CD4-positive, alpha-beta T cell treated with Interleukin-17A for 1 hour (primary cell): Measurements from ENCODE around the gene ANGPTL7.
A peak's percentile ranks its signal among the peaks of the same experiment; 100 is the strongest.

ENCODE experiments used
- DNase-seq: peaks from one replicate; pipeline ENCODE4 v3.0.0-alpha.2; 2020

ANGPTL7 gene

DNA sequence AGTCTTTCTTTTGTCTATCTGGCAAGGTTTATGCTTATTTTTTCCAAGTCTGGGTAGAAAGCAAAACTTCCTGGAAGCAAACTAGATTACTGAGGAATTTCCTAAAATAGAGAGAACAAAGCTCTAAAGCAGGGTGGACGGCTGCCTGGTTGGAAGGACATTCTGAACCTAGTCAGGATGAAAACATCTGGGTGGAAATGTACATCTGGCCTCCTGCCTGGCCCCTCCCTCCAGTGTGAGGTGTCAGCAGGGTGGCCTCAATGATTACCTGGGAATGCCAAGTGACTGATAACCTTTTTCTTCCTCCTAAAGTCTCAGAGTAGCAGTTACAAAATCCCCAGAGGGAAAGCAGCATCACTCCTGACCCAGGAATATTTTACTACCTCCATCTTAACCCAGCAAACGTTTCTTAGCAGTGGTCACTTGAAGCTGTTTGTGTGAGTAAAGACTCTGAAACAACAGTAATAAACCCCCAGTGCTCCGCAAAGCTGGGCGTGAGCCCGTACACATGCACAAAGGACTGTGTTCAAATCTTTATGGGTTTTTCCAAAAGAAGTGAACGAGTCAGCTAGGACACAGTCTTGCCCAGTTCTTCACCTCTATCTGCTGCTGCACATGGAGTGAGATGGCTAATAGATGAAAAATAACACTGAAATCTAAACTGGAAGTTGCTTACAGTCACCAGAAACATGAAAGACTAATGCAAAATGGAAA is 18.9 kb downstream of the ANGPTL7 start:
- DNase-seq: no peak

DNA sequence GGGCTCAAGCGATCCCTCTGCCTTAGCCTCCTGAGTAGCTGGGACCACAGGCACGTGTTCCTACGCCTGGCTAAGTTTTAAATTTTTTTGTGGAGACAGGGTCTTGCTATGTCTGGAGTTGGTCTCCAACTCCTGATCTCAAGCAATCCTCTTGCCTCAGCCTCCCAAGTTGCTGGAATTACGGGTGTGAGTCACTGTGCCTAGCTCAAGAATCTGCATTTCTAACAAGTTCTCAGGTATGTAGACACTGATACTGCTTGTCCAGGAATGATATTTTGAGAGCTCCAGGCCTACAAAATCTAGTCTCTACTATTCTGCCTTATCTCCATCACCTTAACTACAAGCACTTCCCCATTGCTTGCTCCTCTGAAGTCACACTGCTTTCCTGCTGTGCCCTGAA is 22.3 kb downstream of the ANGPTL7 start:
- DNase-seq: no peak

DNA sequence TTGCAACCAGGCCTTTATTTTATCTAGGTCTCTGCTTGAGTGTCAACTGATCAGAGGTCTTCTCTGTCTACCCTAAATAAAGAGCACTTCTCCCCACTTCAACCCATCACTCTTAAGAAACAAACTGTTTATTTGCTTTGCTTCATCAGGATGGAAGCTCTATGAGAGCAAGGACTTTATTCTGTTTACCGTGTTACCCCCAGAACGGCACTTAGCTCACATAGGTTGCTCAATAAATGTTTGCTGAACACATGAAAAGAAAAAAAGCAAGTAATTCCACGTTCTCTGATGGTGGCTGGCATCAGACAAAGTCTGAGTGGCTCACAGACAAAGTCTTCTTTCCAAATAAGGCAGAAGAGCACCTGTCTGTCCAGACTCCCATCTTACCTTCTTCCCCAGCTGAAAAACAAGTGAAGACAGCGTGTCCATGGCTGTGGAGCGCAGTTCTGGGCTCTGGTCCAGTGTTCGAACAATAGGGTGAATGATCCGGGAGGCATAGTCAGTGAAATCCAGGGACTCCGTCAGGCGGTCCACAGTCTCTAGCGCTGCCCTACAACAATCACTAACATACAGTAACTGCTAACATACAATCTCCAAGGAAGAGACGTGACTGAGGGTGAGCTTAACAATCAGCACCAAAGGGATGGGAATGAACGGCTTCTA is 22.9 kb downstream of the ANGPTL7 start:
- no peak for DNase-seq

DNA sequence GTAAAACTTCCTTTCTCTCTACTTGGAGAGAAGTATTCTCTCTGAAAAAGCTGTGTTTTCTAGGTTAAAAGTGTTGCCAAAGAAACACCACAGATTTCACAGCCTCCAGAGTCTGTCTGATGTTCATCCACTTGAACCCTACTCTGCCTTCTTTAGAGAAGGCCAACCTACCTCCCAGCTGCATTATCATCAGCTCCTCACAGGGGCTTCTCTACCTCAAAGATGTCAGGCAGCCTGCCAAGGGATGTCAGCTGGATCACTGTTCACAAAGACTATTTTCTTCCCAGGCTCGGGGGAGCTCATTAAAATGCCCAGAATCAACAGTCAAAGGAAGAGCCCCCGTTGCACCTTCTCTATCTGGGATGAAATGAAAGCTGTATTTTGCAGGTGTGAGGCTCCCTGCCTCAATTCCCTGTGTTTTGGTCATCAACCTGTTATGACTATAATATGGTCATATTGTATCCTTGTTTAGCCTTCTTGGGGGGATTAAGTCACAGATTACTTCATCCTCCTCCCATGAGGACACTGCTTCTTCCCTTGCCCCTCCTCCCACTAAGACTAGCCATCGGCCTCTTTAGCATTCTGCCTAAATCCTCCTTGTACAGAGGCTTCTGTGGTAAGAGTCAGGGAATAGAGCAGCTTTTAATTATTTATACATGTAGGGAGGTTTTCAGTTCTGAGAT is 25.7 kb downstream of the ANGPTL7 start:
- DNase-seq: no peak

DNA sequence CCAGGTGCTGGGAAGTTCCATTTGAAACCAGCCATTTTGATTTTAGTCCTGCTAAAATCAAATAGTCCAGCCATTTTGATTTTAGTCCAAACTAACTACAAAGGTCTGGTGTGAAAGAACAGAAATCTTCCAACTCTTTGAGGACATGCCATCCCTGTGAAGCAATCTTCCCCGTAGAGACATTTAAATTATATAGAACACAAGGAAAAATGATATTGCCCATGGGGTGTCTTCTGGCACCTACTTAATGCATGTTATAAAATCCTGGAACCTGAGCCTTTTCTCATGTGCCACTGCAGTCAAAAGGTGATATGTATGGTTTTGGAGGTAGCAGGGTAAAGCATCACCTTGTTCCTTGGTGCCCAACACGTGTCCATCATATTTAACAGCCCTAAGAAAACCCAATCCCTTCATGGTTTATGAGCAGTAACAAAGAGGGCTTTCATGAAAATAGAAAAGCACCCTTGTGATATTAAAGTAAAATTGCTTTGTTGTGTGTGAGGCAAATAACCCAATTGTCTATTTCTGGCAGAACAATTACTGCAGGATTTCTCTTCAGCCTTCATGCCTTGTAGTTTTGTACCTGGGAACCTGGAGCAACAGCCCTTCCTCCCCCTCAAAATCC is 26.3 kb downstream of the ANGPTL7 start:
- DNase-seq: no peak

DNA sequence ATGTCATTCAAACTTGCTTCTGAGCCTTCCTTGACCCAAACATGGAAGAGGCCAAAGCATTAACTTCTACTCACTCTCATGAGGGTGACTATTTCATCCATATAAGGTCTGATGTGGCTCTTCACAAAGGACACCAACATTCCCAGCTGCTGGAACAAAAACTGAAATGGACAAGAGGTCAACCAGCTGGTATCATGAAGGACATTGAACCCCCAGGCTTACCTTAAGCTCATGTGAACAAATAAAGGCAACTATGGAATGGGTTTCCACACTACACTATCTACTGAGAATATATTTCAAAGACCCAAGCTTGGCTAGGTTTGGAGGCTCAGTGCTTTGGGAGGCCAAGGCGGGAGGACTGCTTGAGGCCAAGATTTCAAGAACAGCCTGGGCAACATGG is 26.9 kb downstream of the ANGPTL7 start:
- DNase-seq: no peak

DNA sequence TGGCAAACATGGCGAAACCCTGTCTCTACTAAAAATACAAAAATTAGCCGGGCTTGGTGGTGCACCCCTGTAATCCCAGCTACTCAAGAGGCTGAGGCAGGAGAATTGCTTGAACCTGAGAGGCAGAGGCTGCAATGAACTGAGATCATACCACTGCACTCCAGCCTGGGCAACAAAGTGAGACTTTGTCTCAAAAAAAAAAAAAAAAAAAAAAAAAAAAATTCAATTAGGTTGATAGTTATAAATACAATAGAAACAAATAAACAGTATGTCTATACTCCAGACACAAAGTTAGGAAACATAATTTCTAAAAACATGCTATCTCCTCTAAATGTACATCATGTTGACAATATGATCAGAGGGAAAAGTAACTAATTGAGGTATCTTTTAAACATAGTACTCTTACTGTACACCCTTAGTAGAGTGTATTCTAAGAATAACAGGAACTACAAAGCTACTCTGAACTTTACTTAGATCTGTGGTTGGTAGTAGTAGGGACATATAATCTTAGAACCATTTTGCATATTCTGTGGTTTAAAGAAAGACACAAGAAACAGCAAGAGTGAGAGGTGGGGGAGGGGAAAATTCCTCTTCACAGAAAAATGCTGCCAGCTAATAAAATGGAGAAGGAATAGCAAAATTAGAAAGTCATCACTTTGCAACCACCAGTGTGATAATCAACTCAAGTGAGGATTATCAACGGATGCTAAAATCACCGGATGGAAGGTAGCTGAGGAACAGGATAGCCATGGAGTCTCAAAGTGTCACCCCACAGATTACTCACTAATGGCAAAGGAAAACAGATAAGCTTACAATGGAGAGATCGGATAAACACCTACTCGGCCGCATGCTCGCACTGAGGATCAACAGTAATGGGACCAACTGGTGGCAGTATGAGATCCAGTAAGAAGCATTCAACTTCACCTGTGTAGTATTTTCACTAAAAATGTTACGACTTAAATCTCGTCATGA is 38.2 kb downstream of the ANGPTL7 start:
- DNase-seq: peak; percentile 5

DNA sequence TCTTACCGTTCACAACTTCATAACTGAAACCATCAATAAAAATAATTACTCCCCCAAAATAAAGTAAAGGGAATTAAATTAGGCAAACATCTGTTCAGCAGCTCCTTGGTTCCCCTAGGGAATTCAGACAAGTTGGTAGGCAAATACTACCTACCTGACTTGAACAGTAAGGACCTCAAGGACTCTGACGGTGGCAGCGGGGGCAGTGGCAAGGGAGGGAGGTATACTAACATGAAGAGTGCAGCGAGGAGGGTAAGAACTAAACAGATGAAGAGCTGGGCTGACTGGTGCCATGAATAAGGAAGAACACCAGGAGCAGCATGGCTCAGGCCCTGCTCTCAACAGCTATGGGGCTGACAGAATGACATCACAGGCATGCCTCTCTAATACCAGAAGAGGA is 40.0 kb downstream of the ANGPTL7 start:
- no peak for DNase-seq

DNA sequence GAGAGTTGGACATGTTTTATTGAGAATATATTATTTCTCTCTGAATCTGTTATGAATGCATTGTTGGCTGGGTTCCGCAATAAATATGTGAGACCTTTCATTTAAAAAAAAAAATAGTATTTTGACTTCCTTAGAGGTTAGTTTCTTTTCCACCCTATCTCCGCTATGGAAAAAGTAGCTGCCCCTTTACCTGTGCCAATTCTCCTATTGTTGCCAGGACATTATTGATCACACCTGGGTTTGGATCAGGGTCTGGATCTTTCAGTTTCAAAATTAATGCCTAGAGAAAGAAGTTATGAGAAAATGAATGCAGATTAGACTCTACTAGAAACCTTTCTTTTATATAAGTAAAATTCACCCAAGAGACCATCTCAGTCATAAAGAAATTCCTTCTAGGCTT is 44.1 kb downstream of the ANGPTL7 start:
- no peak for DNase-seq

DNA sequence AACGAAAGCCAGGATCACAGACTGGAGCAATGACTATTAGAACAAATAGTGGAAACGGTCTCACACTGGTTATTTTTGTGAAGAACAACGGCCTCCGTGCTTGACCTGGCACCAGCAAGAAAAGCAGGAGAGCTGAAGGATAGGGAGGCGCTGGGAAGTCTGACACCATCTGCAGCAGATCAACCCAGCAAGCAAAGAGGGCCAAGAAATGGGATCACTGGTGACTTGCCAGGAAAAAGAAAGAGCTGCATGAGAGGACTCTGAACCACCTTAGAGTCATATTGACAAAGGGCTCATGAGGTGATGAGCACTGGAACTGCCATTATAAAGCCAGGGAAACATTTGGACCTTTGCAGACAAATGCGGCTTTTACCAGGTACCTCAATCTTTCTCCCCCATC is 48.2 kb downstream of the ANGPTL7 start:
- no peak for DNase-seq

DNA sequence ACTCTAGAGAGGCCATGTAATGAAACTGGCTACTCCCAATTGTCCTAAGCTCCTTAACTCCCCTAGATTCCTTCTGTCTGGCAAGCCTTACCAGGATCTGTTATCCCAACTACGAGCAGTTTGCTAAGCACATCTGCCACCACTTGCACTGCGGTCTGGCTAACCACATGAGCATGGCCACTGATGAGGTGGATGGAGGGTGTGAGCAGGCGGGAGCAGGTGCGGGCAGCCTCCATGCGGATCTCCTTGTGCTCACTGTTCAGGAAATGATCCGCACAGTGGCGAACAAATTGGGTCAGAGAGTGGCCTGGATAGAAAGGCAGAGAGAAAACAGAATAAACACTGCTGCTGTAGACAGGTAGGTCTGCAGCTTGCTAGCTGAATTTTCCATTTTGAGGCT is 49.2 kb downstream of the ANGPTL7 start:
- no peak for DNase-seq

DNA sequence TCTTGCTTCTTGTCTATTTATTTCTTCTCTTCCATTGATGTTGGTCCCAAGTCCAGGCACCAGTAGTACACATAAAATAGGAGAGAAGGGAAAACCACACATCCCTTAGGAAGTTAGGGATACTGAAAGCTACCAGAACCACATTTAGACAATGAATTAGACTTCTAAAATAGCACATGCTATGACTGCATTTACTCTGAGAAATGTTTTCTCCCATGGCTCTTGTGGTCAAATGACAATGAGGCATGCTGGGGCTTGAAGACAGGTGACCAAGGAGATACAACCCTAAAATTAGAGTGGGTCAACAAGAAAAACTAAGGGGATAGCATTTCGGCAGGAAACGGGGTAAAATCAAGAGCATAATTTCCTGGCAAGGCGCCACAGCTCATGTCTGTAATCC is 56.1 kb downstream of the ANGPTL7 start:
- no peak for DNase-seq
